AG04450 (cell line): ENCODE data around the gene WDR19. TPM values are rescaled to one million over a fixed set of nuclear protein-coding genes. Genes with fewer than 3 reads are reported as not detected.

ENCODE experiments used
- CTCF ChIA-PET: fragments of 300-600, 350-600 bp; formaldehyde crosslinking; extraction: SDS; loops from one replicate; lab custom pipeline; 2022; ENCODE audit warnings: antibody characterized with exemption, inconsistent platforms; lab: Charles Lee
- POLR2A ChIA-PET: fragments of 350-600 bp; formaldehyde crosslinking; extraction: SDS; loops from one replicate; lab custom pipeline; 2021; ENCODE audit warnings: antibody characterized with exemption, inconsistent platforms; lab: Yijun Ruan, JAX
- DNase-seq: peaks from one replicate; pipeline ENCODE4 v3.0.0-alpha.2; 2011; ENCODE audit warnings: low read depth, low spot score
- H3K27ac ChIP-seq: one replicate; pipeline ENCODE4 v1.5.1; 2012; ENCODE audit warnings: low read depth, low read length, control low read depth
- H3K27me3 ChIP-seq: one replicate; pipeline ENCODE4 v1.6.0; 2012; ENCODE audit warnings: low read length; ENCODE audit not compliant: control insufficient read depth, insufficient read depth
- H3K4me3 ChIP-seq: 2 replicates; pipeline ENCODE4 v1.5.1; 2011; ENCODE audit warnings: mild to moderate bottlenecking, low read depth, low read length, control low read depth
- H3K9me3 ChIP-seq: 2 replicates; pipeline ENCODE4 v1.5.1; 2012; ENCODE audit warnings: low read length; ENCODE audit not compliant: control insufficient read depth, insufficient read depth
- polyA plus RNA-seq: library from polyadenylated mRNA; depleted of rRNA; stranded (reverse); fragments of >200 nt; gene quantifications from 2 replicates; pipeline ENCODE4 v1.2.3, GENCODE V29; 2011
- TF ChIP-seq, protein P1 (sequence below): IDR thresholded peaks from 2 replicates; pipeline ENCODE4 v1.5.1; 2011; ENCODE audit warnings: low read depth, low read length, control low read depth, inconsistent platforms

Gene WDR19
- polyA plus RNA-seq, 1 experiment: 48.9 TPM

GRCh38 chr4:39154009-39154408 is 28.3 kb upstream of the WDR19 start:
- H3K27ac ChIP-seq: no peak overlapping the region
- no peak for DNase-seq
- no peaks in the 10 kb centered on the region; the same call in 1 of the 2 replicates for H3K9me3 ChIP-seq
- ChIA-PET POLR2A (no interaction called here), CTCF (no interaction called here)
- no peak overlapping the region for H3K4me3 ChIP-seq
- no peaks in the 10 kb centered on the region for H3K27me3 ChIP-seq
- TF ChIP-seq, protein P1, sequence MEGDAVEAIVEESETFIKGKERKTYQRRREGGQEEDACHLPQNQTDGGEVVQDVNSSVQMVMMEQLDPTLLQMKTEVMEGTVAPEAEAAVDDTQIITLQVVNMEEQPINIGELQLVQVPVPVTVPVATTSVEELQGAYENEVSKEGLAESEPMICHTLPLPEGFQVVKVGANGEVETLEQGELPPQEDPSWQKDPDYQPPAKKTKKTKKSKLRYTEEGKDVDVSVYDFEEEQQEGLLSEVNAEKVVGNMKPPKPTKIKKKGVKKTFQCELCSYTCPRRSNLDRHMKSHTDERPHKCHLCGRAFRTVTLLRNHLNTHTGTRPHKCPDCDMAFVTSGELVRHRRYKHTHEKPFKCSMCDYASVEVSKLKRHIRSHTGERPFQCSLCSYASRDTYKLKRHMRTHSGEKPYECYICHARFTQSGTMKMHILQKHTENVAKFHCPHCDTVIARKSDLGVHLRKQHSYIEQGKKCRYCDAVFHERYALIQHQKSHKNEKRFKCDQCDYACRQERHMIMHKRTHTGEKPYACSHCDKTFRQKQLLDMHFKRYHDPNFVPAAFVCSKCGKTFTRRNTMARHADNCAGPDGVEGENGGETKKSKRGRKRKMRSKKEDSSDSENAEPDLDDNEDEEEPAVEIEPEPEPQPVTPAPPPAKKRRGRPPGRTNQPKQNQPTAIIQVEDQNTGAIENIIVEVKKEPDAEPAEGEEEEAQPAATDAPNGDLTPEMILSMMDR: no peak

- Histone ChIP-seq H3K9me3 (no peaks in the 10 kb centered on the region), H3K27ac (no peak overlapping the region), H3K27me3 (no peaks in the 10 kb centered on the region), H3K4me3 (no peak overlapping the region)
- ChIA-PET POLR2A (no interaction called here), CTCF (no interaction called here)
- DNase-seq: no peak
- TF ChIP-seq, protein P1: no peak
Observed at GRCh38 chr4:39157520-39157919, 24.8 kb upstream of the WDR19 start.

DNA sequence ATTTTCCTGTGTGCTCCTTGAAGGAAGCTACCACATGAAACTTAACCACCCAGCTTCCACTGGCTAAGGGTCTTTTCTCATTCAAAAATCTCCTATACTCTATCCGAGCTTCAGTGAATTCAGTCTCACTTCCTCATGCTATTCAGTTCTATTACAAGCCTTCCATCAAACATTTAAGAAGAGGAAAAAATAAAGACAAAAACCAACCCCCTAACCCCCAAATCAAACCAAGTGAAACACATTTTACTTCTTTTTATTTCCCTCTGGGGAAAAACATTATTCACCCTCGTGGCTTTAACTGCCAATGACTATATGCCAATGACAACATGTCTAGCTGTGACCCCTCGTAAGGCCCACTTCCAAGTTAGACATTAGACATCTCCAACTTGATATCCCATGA is 16.2 kb upstream of the WDR19 start:
- Histone ChIP-seq H3K27me3 (no peaks in the 10 kb centered on the region), H3K27ac (no peak overlapping the region), H3K4me3 (no peak overlapping the region), H3K9me3 (no peaks in the 10 kb centered on the region)
- ChIA-PET POLR2A (no interaction called here), CTCF (interaction anchor here (1.0 kb wide), 1 partner anchor 407 kb away, joined by 3 read pairs; no protein-coding TSS in a partner anchor)
- no peak for DNase-seq
- TF ChIP-seq, protein P1: no peak

- DNase-seq: no peak
- Histone ChIP-seq H3K9me3 (no peaks in the 10 kb centered on the region), H3K4me3 (no peak overlapping the region), H3K27ac (no peak overlapping the region), H3K27me3 (no peaks in the 10 kb centered on the region)
- CTCF ChIA-PET: no interaction called here
- POLR2A ChIA-PET: no interaction called here
- TF ChIP-seq, protein P1: no peak
Observed at GRCh38 chr4:39166669-39167068, 15.7 kb upstream of the WDR19 start.

- H3K27ac ChIP-seq: no peak overlapping the region
- no peak overlapping the region for H3K4me3 ChIP-seq
- POLR2A ChIA-PET: no interaction called here
- DNase-seq: no peak
- TF ChIP-seq, protein P1: no peak
- CTCF ChIA-PET: interaction anchor here (1.1 kb wide), 1 partner anchor 266 kb away, joined by 3 read pairs; no protein-coding TSS in a partner anchor
- H3K9me3 ChIP-seq: no peaks in the 10 kb centered on the region
- no peaks in the 10 kb centered on the region for H3K27me3 ChIP-seq
Observed at GRCh38 chr4:39169426-39169825, 12.9 kb upstream of the WDR19 start.
